Measurements from ENCODE around the gene CFAP74.
"Not testable (repeated sequence)": the region's sequence is repeated elsewhere in the genome, so short reads cannot be mapped to it uniquely, and the experiment has no call there.

The CFAP74 gene

DNA sequence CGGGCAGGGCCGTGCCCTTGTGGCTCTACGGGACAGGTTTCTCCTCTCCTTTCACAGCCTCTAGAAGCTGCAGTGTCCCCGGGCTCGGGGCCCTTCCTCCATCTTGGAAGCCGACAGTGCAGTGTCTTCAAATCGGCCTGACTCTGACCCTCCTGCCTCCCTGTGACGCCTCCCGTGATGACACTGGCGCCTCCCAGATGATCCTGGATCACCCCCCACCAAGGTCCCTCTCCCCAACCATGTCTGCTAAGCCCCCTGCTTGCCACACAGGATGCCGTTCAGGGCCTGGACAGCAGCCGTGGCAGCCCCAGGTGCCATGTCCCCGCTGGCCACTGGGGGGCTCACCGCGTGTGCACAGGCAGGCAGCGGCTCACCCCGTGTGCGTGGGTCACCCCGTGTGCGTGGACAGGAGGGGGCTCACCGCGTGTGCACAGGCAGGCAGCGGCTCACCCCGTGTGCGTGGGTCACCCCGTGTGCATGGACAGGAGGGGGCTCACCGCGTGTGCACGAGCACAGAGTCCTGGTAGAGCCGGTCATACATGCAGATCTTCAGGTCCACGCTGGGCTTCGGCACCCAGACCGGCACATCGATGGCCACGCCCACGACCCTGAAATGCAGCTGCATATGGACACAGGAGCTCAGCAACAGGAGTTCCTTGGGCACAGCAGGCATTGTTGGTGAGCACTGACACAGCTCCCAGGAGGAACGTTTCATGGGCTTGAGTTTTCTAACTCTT, 59.6 kb downstream of the CFAP74 start:
- peak; percentile 55 to 80 (median 62) for DNase-seq

DNA sequence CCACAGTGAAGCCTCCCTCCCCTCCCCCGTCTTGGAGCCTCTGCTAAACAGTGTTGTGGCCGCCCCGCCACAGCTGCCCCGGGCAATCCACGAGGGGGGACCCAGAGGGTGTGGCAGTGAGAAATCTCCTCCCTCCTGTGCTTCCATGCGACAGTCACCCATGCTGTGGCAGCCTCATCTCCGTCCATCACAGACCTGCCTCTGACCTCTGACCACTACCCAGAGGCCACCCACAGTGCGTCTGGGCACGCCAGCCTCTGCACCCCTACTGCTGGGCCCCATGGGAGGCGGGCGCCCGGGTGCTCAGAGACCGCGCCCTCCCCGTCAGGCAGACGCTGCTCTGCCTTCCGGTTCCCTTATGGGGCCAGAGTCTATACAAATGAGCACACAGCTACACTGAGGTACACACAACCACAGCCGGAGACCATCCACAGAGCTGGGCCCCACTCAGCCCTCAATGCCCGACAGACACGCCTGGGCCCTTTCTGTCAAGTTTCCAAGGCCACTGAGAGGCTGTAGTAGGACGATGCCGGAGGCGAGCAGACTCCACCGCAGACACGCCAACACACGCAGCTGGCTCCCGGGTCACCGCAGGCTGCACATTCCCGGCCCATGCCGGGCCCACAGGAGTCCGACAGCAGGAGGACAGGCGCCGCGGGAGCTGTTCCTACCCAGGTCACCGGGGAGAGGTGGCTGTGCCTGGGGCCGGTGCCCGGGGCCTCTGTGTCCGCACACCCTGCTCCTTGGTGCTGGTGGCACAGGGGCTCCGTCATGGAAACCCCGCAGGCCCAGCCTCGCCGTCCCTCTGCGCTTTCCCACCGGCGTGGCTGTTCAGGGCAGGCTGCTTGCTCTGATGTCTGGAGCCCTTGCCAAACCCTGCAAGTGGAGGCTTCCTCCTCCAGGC, 60.6 kb downstream of the CFAP74 start:
- no peak for DNase-seq

DNA sequence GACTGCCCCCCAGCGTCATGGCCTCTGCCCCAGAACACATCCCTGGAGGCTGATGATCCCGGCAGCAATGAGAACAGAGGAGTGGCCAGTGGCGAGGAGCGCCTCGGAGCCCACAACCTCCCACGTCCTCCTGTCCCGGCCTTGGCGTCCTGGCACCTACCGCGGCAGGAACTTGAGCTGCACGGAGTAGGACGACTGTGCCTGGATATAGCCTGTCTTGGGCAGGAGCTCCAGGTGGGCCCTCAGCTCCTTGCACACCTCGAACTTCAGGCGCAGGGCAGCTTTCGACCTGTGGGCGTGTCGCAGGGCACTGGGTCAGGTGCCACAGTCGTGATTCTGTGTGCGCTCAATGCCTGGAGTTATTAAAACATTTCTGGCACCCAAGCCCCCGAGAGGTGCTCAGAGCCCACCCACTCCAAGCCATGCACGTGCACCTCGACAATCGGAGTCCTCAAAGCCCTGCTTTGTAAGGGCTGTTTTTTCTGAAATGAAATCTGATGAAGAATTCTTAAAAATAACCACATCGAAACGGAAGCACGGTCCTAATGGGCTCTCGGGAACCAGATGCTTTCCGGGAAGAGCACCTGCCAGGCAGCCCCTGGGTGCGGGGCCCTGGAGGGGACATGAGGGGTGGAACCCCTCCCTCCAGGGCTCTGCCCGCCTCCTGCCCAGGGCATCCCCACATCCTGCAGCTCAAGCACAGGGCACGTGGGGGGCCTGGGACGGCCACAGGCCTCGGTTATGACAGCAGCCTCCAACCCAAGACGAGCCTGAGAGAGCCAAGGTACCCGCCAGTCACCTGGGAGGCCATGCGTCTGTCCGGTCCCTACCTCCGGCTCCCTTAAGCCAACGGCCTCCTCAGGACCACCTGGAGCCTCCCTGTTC, 61.5 kb downstream of the CFAP74 start:
- DNase-seq, result no peak

DNA sequence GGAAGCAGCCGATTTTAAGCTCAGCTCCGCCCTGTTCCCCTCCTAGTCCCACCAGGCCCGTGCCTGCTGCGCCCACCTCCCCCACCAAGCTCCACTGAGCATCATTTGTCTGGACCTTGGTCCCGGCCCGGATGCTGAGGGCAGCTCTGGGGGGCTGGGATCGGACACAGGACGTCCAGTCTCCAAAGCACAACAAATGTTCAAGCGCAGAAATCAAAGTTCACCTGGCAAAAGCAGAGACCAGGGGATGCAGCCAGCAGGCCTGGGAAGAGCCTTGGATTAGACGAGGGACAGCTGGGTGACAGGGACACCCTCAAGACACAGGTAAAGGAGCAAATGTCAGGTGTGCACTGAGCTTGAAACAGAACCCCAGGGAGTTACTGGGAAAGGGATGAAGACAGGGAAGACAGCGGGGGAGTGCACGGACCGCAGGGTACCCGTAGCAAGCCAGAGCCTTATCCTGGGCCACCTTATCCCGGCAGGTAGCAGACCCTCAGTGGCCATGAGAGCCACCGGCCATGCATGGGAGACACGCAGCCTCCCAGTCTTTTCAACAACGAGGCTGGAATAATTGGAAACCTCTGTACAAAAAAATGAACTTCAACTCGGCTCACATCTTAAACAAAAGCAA, 62.3 kb downstream of the CFAP74 start:
- DNase-seq, result no peak

DNA sequence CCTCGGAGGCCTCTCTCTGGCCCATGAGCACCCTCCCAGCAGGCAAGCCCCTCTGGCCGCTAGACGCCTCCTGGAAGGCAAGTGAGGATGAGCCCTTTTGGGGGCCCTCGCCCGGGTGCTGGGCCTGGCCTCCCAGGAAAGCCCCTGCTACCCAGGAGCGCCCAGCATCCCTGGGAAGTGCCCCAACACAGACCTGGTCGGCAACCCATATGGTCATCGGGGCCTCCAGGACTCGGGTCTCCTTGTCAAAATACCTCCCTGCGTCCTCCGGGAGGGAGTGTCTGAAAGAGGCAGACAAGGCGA, 63.5 kb downstream of the CFAP74 start:
- no peak for DNase-seq

DNA sequence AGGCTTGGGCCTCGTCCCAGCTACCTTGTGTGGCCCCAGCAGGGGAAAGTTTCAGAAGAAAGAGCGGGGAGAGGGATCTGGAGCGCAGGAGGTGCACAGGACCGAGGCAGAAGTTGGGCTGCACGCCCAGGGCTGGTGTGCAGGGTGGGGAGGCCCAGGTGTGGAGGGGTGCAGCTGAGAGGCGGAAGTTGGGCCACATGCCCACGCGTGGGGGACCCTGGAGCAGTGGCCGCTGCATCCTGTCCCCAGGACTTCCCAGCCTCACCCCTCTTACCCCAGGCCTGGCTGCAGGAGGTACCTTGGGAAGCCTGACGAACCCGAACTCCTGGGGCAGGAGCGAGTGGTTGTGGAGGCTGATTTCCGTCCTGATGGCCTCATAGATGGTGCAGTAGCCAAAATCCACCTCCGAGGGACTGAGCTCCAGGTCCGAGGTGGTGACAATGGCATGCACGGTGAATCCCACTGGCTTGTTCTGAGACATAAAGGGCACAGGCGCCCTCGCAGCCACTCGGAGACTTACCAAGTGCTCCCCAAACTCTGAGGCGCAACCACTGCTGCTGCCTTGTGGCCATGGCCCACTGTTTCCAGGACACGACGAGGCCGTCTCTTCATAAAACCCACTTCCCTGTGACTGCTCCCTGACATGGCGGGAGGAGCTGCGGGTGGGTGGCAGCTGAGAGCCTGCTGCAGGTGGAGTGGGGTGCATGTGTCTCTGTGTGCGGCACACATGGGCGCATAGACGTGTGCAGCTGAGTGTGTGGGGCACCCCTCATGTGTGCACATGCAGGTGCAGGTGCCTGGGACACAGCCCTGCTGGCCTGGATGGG, 64.1 kb downstream of the CFAP74 start:
- no peak for DNase-seq

DNA sequence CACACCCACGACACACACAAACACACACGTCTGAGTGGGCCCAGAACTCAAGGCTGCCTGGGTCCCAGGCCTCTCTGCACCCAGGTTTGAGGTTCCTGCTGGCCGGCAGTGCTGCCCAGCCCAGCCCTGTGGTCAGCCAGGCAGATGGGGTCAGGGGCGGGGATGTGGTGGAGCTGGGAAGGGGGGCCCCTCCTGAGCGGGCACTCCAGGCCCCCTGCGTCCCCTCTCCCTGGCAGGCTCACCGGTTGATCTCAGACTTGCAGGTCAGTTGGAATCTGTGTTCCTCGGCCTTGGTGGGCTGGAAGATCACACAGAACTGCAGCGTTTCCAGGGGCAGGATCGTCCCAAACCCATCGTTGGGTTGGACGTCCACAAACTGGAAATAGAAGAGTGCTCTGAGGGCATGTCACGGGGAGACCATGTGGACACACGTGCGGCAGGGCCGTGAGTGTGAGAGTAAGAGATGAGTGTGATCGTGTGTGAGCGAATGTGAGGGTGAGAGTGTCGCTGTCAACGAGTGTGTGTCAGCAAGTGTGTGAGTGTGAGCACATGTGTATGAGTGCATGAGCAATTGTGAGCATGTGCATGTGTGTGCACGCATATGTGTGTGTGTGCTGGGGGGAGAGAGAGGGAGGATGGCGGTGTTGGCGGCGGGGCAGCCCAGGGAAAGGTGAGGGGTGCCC, 64.8 kb downstream of the CFAP74 start:
- no peak for DNase-seq

DNA sequence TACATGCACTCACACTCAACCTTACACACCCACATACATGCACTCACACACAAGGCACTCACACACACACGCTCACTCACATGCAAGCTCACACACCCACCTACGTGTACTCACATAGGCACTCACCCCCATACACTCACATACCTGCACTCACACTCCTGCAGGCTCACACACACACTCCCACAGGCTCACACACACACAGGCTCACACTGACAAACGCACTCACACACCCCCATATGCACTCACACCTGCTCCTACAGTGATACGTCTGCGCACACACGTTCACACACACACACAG, 65.4 kb downstream of the CFAP74 start:
- DNase-seq, result no peak

DNA sequence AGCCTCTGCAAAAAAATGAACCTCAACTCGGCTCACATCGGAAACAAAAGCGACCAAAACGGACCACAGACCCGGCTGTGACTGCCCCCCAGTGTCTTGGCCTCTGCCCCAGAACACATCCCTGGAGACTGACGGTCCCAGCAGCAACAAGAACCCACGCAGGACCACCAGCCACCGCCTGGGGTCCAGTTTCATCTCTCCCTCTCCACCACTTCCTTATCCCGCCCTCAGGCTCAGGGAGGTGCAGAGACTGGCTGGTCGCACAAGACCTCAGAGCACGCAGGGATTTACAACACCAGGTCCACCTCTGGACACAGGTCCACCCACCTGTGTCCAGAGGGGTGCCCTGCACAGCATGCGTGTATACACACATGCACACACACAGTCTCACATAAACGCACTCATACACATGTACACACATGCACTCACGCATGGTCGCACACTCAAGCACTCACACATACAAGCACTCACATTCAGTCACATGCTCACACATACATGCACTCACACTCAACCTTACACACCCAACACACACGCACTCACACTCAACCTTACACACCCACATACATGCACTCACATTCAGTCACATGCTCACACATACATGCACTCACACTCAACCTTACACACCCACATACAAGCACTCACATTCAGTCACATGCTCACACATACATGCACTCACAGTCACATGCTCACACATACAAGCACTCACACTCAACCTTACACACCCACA, 65.9 kb downstream of the CFAP74 start:
- no peak for DNase-seq

DNA sequence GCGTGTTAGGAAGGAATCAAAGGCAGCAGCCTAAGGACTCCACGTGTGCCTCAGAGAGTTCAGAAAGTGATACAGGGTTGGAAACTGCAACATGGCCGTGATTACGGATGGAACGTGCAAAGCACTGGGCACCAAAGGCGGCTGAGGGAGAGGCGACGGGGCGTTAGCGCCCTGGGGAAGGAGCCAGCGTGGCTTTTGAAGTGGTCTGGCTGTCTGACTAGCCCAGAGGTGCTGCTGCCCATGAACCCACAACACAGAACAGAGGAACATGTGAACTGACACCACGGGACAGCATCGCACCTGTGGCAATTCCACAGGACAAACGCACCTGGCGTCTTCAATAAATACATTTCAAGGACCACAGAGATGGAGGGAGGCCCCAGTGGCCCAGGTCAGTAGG, 66.5 kb downstream of the CFAP74 start:
- DNase-seq, result no peak

DNA sequence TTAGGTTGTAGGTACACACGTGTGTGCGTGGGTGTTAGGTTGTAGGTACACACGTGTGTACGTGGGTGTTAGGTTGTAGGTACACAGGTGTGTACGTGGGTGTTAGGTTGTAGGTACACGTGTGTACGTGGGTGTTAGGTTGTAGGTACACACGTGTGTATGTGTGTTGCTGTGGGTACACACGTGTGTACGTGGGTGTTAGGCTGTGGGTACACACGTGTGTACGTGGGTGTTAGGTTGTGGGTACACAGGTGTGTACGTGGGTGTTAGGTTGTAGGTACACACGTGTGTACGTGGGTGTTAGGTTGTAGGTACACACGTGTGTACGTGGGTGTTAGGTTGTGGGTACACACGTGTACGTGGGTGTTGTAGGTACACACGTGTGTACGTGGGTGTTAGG, 68.7 kb downstream of the CFAP74 start:
- not testable (repeated sequence) for DNase-seq

DNA sequence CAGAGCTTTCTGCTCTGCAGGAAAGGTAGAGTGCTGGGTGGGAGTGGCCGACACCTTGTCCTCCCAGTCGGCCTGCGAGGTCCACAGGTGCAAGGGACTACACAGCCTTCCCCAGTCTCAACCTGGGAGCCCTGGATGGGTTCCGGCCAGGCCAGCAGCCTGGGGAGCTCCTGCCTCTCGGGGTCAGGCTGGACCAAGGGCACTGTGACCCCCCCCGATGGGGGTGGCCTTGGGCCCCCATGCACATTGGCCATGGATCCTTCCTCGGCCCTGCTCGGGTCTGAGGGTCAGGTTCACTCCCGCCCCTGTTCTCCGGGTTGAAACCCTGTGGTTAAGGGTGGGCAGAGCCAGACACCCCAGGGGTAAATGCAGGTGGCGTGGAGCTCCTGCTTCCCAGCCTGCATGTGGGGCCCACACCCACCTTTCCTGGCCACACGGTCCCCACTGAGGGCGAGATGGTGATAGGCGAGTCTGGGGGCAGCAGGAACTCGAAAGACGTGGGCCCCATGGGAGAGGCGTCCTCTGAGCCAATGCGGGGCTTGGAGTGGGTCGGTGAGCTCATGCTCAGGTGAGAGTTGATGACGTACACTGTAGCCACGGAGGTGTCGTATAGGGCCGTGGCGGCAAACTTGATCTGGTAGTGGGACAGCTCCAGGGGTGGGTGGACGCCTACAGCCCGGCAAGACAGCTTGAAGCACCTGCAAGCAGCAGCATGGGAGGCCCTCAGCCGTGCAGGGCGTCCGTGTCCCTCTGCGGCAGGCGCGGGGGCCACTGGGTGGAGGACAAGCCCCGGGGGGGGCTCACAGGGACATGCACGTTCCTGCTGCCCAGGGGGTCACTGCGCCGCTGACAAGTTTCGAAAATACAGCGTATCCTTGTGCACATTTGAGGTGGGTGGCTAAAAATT, 73.7 kb downstream of the CFAP74 start:
- DNase-seq, result no peak

DNA sequence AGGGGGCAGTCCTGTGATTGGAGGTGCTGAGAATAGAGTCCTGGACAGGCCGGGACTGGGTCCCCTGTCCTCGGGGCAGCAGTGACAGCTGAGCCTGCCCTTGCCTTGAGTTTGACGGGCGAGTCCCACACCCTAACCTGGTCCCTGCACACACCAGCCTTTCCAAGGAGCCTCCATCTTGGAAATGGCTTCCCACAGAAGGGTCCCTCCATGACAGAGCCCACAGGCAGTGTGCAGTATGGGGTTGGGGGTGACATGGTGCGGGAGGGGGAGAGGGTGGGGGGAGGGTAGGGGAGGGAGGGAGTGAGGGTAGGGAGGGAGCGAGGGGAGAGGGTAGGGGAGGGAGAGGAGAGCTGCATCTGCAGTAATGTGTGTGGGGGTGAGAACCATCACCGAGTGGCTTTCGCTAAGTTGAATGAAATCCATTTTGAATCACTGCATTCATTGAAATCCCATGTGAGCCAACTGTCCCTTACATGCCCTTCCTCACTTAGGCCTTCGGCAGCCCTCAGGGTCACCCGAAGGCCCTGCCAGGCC, 74.4 kb downstream of the CFAP74 start:
- no peak for DNase-seq

DNA sequence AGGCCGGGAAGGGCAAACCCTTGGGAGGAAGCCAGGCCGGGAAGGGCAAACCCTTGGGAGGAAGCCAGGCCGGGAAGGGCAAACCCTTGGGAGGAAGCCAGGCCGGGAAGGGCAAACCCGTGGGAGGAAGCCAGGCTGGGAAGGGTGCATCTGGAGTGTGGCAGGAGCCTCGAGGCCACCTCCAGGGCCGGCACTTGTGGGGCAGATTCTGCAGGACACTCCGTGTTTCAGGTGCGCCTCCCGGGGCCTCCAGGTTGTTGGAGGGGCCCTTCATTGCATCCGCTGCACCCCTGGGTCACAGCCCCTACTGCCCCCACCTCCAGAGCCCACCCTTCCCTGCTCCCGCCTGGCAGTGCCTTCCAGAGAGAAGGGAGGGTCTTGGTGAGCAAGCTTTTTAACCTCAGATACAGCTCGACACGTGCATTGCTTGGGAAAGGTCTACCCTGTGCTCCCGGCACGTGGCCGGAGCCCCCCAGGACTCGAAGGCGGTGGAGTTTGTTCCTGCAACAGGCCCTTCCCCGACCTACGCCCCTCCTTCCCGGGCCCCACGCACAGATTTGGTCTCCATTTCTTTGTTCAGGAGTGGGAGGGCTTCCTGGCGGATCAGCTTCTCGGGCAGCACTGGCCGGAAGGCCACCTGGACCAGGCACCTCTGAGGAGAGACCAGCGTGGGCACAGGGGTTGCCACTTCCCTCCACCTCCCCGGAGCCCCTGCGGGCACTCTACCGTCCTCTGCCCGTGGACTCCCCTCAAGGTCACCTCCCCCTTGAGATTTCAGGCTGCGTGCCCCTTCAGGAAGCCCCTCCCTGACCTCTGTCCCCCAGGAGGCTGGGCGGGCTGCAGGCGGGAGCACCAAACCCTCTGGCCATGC, 75.1 kb downstream of the CFAP74 start:
- no peak for DNase-seq

DNA sequence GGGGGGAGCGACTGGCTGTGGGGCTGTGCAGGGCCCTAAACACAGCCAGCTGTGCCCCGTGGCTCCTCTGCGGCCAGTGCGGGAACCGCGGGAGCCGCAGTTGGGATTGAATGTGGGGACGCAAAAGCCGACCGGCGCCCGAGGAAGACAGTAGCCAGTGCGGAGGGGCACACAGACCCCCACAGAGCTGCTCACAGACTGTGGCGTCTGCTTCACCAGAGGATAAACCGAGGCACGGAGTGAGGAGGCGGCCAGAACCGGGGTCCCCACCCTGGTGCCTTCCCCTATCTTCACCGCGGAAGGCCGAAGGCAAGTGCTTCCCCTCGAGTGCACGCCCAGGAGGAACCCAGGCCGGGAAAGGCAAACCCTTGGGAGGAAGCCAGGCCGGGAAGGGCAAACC, 75.8 kb downstream of the CFAP74 start:
- no peak for DNase-seq

DNA sequence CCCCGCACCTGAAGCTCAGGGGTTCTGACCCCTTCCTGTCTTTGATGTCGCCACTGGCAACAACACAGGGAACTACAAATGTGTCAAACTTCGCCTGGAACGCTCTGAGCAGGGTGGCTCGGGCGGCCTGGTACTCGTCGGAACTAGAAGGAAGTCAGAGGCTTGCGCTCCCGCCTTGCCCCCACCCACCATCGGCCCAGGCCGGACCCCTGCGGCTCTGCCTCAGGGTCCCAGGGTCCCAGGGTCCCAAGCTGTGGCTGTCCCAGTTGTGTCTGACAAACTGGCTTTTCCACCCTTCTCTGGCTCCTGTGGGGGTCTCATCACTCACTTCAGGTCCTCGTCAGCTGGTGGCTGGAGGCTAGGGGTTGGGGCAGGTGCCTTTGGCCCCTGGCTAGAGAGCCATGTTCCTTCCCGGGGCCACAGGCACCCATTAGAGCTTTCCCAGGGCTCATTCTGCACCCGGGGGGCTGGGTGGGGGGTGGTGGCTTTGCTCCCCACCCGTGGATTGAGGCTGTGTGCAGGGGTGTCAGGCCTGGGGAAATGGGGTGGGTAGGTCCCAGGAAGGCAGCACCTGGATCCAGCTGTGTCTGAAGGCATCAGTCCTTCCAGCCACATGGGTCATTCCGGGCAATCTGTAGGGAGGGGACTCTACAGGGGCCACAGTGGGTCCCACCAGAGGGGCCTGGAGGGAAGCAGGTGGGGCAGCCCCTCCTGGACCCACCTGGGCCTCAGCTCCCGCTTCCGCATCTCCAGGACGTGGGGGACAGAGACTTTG, 76.5 kb downstream of the CFAP74 start:
- no peak for DNase-seq

DNA sequence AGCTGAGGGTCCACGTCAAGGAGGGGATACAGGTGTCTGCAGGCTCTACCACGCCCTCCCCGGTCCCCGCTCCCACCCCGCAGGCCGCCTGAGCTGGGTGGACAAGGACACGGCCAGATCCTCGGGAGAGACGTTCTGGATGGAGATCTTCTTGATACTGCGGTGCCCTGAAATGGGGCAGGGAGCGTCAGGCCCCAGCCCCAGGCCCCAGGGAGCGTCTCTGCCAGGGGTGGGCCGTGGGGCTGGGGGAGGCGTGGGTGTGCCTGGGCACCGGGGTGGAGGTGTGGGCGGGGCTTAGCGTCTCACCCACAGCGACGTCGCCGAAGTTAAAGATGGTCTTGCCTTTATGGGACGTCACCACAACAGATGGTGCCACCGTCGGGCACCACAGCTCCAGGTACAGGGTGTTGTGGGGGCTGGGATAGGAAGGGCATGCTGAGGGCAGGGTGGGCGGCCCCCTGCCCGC, 77.2 kb downstream of the CFAP74 start:
- DNase-seq, result no peak

Data from suppressor macrophage treated with lipopolysaccharide for 1 hour (primary cell).